CD14-positive monocyte (primary cell): ENCODE results near the gene IL4R. TPM values are rescaled to one million over a fixed set of nuclear protein-coding genes. Genes with fewer than 3 reads are reported as not detected.
A peak's percentile ranks its signal among the peaks of the same experiment; 100 is the strongest.

Experiments
- DNase-seq, 3 donors: peaks; one replicate each; pipeline ENCODE4 v3.0.0-alpha.2; 2011 to 2022
- H2AFZ ChIP-seq: 2 replicates; pipeline ENCODE4 v1.6.0; 2012; ENCODE audit warnings: mild to moderate bottlenecking, low read depth, low read length, inconsistent platforms; ENCODE audit not compliant: insufficient read depth, poor library complexity, severe bottlenecking
- H3K27ac ChIP-seq, 2 donors: 1 replicate in 1 of 2; 2 replicates in 1 of 2; pipeline ENCODE4 v1.5.1; 2012 to 2013; ENCODE audit warnings: low read length in 2 of 2, control low read depth in 1 of 2, inconsistent platforms in 1 of 2, low read depth in 1 of 2, mild to moderate bottlenecking in 1 of 2
- H3K27me3 ChIP-seq, 2 donors: one replicate each; pipeline versions ENCODE4 v1.6.0 to v1.6.1; 2011 to 2013; ENCODE audit warnings: low read length in 2 of 2; ENCODE audit not compliant: control insufficient read depth in 2 of 2, insufficient read depth in 2 of 2
- H3K36me3 ChIP-seq, 2 donors: replicated peaks in 1 of 2; 1 replicate in 1 of 2; 2 replicates in 1 of 2; pipeline versions ENCODE4 v1.5.1 to v1.6.1; 2012 to 2013; ENCODE audit warnings: low read length in 2 of 2, control low read depth in 1 of 2, inconsistent platforms in 1 of 2, mild to moderate bottlenecking in 1 of 2; ENCODE audit not compliant: insufficient read depth in 2 of 2, control insufficient read depth in 1 of 2
- H3K4me1 ChIP-seq, 2 donors: 1 replicate in 1 of 2; 2 replicates in 1 of 2; pipeline versions ENCODE4 v1.5.1 to v1.6.1; 2012 to 2013; ENCODE audit warnings: low read length in 2 of 2, control low read depth in 1 of 2, inconsistent platforms in 1 of 2, mild to moderate bottlenecking in 1 of 2, moderate library complexity in 1 of 2; ENCODE audit not compliant: insufficient read depth in 2 of 2, control insufficient read depth in 1 of 2
- H3K4me2 ChIP-seq: replicated peaks from 2 replicates; pipeline ENCODE3; 2012; ENCODE audit warnings: low read length, moderate library complexity, mild to moderate bottlenecking; ENCODE audit not compliant: poor library complexity, severe bottlenecking; ENCODE audit errors: extremely low read depth
- H3K4me3 ChIP-seq, 3 experiments: fragments of 200-600 bp in 1 of 3; sonication (generic) in 1 of 3; replicated peaks in 1 of 3; 1 replicate in 2 of 3; 2 replicates in 1 of 3; pipeline ENCODE4 v1.5.1; 2011 to 2013; ENCODE audit warnings: low read length in 3 of 3, mild to moderate bottlenecking in 3 of 3, control low read depth in 2 of 3, low read depth in 2 of 3, inconsistent platforms in 1 of 3, moderate library complexity in 1 of 3
- H3K79me2 ChIP-seq: 2 replicates; pipeline ENCODE4 v1.6.0; 2012; ENCODE audit warnings: mild to moderate bottlenecking, control low read depth, inconsistent platforms, low read length, moderate library complexity; ENCODE audit not compliant: insufficient read depth
- H3K9ac ChIP-seq: 2 replicates; pipeline ENCODE4 v1.6.0; 2017; ENCODE audit warnings: low read length, mild to moderate bottlenecking; ENCODE audit not compliant: insufficient read depth, poor library complexity, severe bottlenecking
- H3K9me3 ChIP-seq, 2 donors: replicated peaks in 1 of 2; 1 replicate in 1 of 2; 2 replicates in 1 of 2; pipeline versions ENCODE4 v1.5.1 to v1.6.1; 2012 to 2013; ENCODE audit warnings: low read length in 2 of 2, control low read depth in 1 of 2; ENCODE audit not compliant: control insufficient read depth in 1 of 2, insufficient read depth in 1 of 2
- H4K20me1 ChIP-seq: 2 replicates; pipeline ENCODE4 v1.6.0; 2012; ENCODE audit warnings: mild to moderate bottlenecking, low read length, control low read depth, moderate library complexity; ENCODE audit not compliant: insufficient read depth
- H3K27ac Mint-ChIP-seq, 7 donors: one replicate each; pipeline ENCODE4 v1.8.0; 2020; ENCODE audit warnings: mild to moderate bottlenecking in 7 of 7, mixed read lengths in 7 of 7, moderate library complexity in 6 of 7, inconsistent platforms in 2 of 7
- H3K27me3 Mint-ChIP-seq, 3 donors: one replicate each; pipeline ENCODE4 v1.8.0; 2021 to 2022; ENCODE audit warnings: low read depth in 3 of 3, mild to moderate bottlenecking in 3 of 3, mixed read lengths in 3 of 3, moderate library complexity in 3 of 3, inconsistent platforms in 1 of 3
- H3K36me3 Mint-ChIP-seq, 2 donors: one replicate each; pipeline ENCODE4 v1.8.0; 2020; ENCODE audit warnings: mixed read lengths in 2 of 2, inconsistent platforms in 1 of 2, mild to moderate bottlenecking in 1 of 2
- H3K4me1 Mint-ChIP-seq: one replicate; pipeline ENCODE4 v1.8.0; 2020; ENCODE audit warnings: mild to moderate bottlenecking, mixed read lengths
- H3K4me3 Mint-ChIP-seq, 2 donors: one replicate each; pipeline ENCODE4 v1.8.0; 2020; ENCODE audit warnings: mild to moderate bottlenecking in 2 of 2, mixed read lengths in 2 of 2, moderate library complexity in 1 of 2
- H3K9me3 Mint-ChIP-seq, 7 donors: one replicate each; pipeline ENCODE4 v1.8.0; 2020 to 2022; ENCODE audit warnings: mixed read lengths in 7 of 7, mild to moderate bottlenecking in 6 of 7, moderate library complexity in 6 of 7, inconsistent platforms in 2 of 7
- CTCF ChIP-seq: fragments of 200-600 bp; IDR thresholded peaks from one replicate; pipeline ENCODE4 v1.8.0; 2022; ENCODE audit warnings: antibody characterized with exemption, mild to moderate bottlenecking
- WGBS: methylation state at CpG from one replicate; pipeline ENCODE4 v1.1.5; 2013; ENCODE audit warnings: missing lambda C conversion rate; ENCODE audit not compliant: insufficient coverage; 5-methylcytosine and 5-hydroxymethylcytosine counted together
- intact Hi-C, 2 donors: fragments of 100-400 bp; cut with micrococcal nuclease; formaldehyde crosslinking; loops; one replicate each; pipeline versions ENCODE4 v1.15.0 to v1.15.1; 2023
- polyA plus RNA-seq, 3 donors: library from polyadenylated mRNA; depleted of rRNA in 1 of 3; unstranded in 2 of 3; stranded (reverse) in 1 of 3; fragments of 300-500 nt in 2 of 3; fragments of >200 nt in 1 of 3; fragmentation: Illumina TruSeq in 2 of 3; gene quantifications; 1 replicate in 2 of 3; 2 replicates in 1 of 3; pipeline ENCODE4 v1.2.3, GENCODE V29; 2012 to 2021

The IL4R gene
- polyA plus RNA-seq, 3 donors = 25.1 to 80.4 (median 35.6) TPM

DNA sequence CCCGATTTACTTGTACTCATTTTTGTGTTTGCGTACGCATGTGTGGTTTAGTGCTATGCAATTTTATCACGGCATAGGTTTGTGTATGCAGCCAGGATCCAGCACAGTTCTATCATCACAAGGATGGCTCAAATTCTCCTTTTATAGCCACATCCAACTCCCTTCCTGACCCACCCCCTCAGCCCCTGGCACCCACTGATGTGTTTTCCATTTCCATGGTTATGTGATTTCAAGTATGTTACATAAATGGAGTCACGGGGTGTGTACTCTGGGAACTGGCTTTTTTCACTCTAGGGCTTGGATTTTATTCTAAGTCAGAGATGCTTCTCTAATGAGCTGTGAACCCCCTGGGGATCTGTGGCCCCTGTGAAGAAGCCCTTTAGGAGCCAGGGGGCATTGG lies 16.8 kb downstream of the IL4R start:
- no peaks in the 10 kb centered on the region for H3K9me3 ChIP-seq
- H3K36me3 ChIP-seq = peaks cover 42 to 45% of the 10 kb centered on the region in 2 donors
- H3K79me2 ChIP-seq = peaks cover 97% of the 10 kb centered on the region
- DNase-seq = no peak
- H3K27me3 ChIP-seq = no peaks in the 10 kb centered on the region
- Mint-ChIP-seq H3K4me3 (no peak overlapping the region), H3K4me1 (peaks cover 56% of the 10 kb centered on the region), H3K27ac (peak overlapping the region in 6 of 7 donors; percentile 66 to 86 (median 75)), H3K36me3 (peaks cover 61 to 69% of the 10 kb centered on the region in 2 donors), H3K27me3 (peaks cover 0 to 2% (median 2%) of the 10 kb centered on the region in 3 donors), H3K9me3 (peaks cover 0 to 3% (median 0%) of the 10 kb centered on the region in 7 donors)
- no peak overlapping the region for H3K4me2 ChIP-seq
- peak overlapping the region in 1 of 2 donors; percentile 70 for H3K27ac ChIP-seq
- no peak overlapping the region for H3K4me3 ChIP-seq
- no peak for TF ChIP-seq CTCF
- H3K9ac ChIP-seq = no peak overlapping the region
- peaks cover 38% of the 10 kb centered on the region for H4K20me1 ChIP-seq
- H2AFZ ChIP-seq = no peak overlapping the region
- peaks cover 32 to 60% of the 10 kb centered on the region in 2 donors for H3K4me1 ChIP-seq
- 100% methylated on average over 1 of the region's 5 CpGs for WGBS
- intact Hi-C loops = no loop called here

DNA sequence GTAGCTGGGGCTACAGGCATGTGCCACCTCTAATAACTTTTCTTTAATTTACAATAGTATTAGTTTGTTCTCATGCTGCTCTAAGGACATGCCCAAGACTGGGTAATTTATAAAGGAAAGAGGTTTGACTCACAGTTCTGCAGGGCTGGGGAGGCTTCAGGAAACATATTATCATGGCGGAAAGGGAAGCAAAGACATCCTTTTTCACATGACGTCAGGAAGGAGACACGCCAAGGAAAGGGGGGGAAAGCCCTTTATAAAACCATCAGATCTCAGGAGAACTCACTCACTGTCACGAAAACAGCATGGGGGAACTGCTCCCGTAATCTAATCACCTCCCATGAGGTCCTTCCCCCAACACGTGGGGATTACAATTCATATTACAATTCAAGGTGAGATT lies 18.3 kb downstream of the IL4R start:
- Mint-ChIP-seq H3K36me3 (peaks cover 65 to 78% of the 10 kb centered on the region in 2 donors), H3K4me1 (peaks cover 41% of the 10 kb centered on the region), H3K27me3 (peaks cover 0 to 2% (median 0%) of the 10 kb centered on the region in 3 donors), H3K4me3 (no peak overlapping the region), H3K27ac (peak overlapping the region; percentile 82 to 98 (median 91)), H3K9me3 (peaks cover 0 to 3% (median 0%) of the 10 kb centered on the region in 7 donors)
- peaks cover 16 to 44% of the 10 kb centered on the region in 2 donors for H3K4me1 ChIP-seq
- H3K4me2 ChIP-seq = no peak overlapping the region
- no peak for TF ChIP-seq CTCF
- peak overlapping the region; percentile 29 to 70 for H3K27ac ChIP-seq
- no peaks in the 10 kb centered on the region for H3K9me3 ChIP-seq
- H3K4me3 ChIP-seq = no peak overlapping the region
- intact Hi-C loops = loop anchor here in 1 of 2 donors (2.0 kb wide), 1 partner anchor 15 kb away; no protein-coding TSS in a partner anchor
- no CpG with 5 or more reads among the region's 6 CpGs for WGBS
- peak; percentile 84 to 89 (median 85) for DNase-seq
- H3K27me3 ChIP-seq = no peaks in the 10 kb centered on the region
- H3K9ac ChIP-seq = no peak overlapping the region
- peaks cover 98% of the 10 kb centered on the region for H3K79me2 ChIP-seq
- H2AFZ ChIP-seq = no peak overlapping the region
- peaks cover 49 to 55% of the 10 kb centered on the region in 2 donors for H3K36me3 ChIP-seq
- peaks cover 52% of the 10 kb centered on the region for H4K20me1 ChIP-seq
